ENCODE measurements around the gene ACACA.
"Not testable (repeated sequence)": the region's sequence is repeated elsewhere in the genome, so short reads cannot be mapped to it uniquely, and the experiment has no call there.

Gene ACACA

DNA sequence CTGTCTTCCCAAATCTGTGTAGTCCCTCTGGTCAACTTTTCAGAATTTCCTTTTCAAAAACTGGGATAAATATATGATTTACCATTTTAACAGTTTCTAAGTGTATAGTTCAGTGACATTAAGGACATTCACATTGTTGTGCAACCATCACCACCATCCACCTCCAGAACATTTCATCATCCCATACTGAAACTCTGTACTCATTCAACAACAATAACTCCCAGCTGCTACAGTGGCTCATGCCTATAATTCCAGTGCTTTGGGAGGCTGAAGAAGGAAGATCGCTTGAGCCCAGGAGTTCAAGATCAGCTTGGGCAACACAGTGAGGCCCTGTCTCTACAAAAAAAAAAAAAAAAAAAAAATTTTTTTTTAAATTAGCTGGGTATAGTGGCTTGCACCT is 326.9 kb downstream of the ACACA start:
- DNase-seq (ENCODE audit: low read depth in 4 of 4, low spot score in 1 of 4): no peak

GRCh38 chr17:37079065-37079708 is 327.4 kb downstream of the ACACA start:
- DNase-seq (ENCODE audit: low read depth in 4 of 4, low spot score in 1 of 4): no peak

DNA sequence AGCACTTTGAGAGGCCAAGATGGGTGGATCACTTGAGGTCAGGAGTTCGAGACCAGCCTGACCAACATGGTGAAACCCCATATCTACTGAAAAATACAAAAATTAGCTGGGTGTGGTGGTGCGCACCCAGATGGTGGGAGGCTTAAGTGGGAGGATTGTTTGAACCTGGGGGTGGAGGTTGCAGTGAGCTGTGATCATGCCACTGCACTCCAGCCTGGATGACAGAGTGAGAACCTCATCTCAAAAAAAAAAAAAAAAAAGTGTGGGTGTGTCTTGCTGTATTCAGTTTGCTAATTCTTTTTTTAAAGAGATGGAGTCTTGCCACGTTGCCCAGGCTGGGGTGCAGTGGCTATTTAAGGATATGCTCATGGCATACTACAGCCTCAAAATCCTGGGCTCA is 333.2 kb downstream of the ACACA start:
- DNase-seq (ENCODE audit: low read depth in 4 of 4, low spot score in 1 of 4): not testable (repeated sequence)

DNA sequence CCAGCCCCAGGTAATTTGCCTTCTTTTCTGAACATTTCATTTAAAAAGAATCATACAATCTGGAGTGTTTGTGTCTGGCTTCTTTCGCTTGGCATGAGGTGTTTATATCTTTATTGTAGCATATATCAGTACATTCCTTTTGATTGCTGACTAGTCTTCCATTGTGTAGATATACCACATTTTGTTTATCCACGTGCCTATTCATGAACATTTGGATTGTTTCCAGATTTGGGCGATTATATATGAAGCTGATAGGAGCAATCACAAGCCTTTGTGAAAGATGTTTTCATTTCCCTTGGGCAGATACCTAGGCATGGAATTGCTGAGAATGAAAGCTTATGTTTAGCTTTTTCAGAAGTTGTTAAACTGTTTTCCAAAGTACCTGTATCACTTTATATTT is 337.5 kb downstream of the ACACA start:
- DNase-seq (ENCODE audit: low read depth in 4 of 4, low spot score in 1 of 4): no peak

GRCh38 chr17:37068266-37068665 is 338.4 kb downstream of the ACACA start:
- no peak for DNase-seq (ENCODE audit: low read depth in 4 of 4, low spot score in 1 of 4)

GRCh38 chr17:37067555-37068111 is 339.0 kb downstream of the ACACA start:
- no peak for DNase-seq (ENCODE audit: low read depth in 4 of 4, low spot score in 1 of 4)

DNA sequence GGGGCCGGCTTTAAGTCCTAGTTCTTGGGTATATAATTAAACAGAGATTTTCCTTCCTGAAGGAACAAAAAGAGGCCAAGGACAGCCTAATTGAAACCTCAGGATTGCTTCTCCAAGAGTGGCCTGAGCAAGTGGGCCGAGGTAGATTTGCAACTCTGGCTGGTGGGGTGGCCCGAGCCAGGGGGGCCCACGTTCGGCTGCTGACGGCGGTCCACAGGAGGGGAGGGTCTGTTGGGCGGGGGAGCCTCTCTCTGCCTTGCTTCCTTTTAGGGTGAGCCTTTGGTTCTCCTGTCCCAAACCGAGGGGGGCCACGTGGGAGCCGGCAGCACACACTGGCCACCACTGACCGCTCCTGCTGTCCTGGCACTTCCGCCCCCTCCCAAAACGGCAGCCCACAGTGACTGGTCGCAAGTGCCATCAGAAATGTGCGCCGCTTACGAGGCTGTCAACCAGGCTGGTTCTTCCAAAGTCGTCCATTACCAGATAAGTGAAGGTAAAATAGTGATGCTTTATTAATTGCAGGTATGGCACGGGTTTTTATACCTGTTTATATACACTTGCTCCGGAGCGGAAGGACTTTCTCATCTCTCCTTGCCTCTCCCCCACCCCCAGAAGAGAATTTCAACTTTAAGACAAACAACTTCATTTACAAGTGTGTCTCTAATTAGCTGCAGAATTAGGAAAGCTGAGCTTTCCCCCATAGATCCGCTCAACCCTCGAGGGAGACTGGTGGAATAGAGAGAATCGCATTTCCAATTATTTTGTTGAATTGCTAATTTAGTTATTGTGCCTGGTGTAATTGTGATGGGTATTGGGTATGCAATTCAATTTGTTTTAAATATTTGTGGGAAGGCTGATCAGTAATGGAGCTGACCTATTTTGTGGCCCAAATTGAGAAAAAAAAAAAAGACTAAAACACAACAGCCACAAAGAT is 340.0 kb downstream of the ACACA start:
- DNase-seq (ENCODE audit: low read depth in 4 of 4, low spot score in 1 of 4): no peak

- DNase-seq (ENCODE audit: low read depth in 4 of 4, low spot score in 1 of 4): no peak
Measured at GRCh38 chr17:37065486-37066321, 340.9 kb downstream of the ACACA start.

GRCh38 chr17:37064956-37065355 is 341.7 kb downstream of the ACACA start:
- no peak for DNase-seq (ENCODE audit: low read depth in 4 of 4, low spot score in 1 of 4)

- no peak for DNase-seq (ENCODE audit: low read depth in 4 of 4, low spot score in 1 of 4)
Measured at GRCh38 chr17:37064206-37064605, 342.4 kb downstream of the ACACA start.

- no peak for DNase-seq (ENCODE audit: low read depth in 4 of 4, low spot score in 1 of 4)
Measured at GRCh38 chr17:37062021-37062420, 344.6 kb downstream of the ACACA start.

- no peak for DNase-seq (ENCODE audit: low read depth in 4 of 4, low spot score in 1 of 4)
Measured at GRCh38 chr17:37060928-37061327, 345.7 kb downstream of the ACACA start.

- no peak for DNase-seq (ENCODE audit: low read depth in 4 of 4, low spot score in 1 of 4)
Measured at GRCh38 chr17:37060094-37060493, 346.5 kb downstream of the ACACA start.

GRCh38 chr17:37059493-37059892 is 347.1 kb downstream of the ACACA start:
- no peak for DNase-seq (ENCODE audit: low read depth in 4 of 4, low spot score in 1 of 4)

GRCh38 chr17:37056622-37057021 is 350.0 kb downstream of the ACACA start:
- no peak for DNase-seq (ENCODE audit: low read depth in 4 of 4, low spot score in 1 of 4)

DNA sequence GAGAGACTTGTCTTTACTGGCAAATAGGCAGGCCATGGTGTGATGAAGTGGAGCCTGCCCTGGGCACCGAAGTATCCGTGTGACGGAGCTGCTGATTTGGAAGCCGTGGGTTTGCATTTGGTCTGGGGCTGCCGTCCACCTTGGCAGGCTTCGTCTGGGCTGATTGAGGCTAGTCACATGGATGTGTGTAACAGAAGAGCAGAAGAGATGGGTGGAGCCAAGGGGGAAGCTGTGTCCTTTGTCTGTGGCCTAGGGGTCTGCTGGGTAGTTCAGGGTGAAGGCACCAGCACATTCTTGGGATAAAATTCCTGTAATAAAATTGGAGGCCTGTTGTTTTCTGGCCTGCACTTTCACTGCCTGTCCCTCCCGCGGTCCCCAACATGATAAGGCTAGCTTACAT is 351.7 kb downstream of the ACACA start:
- no peak for DNase-seq (ENCODE audit: low read depth in 4 of 4, low spot score in 1 of 4)

GRCh38 chr17:37052450-37052849 is 354.2 kb downstream of the ACACA start:
- no peak for DNase-seq (ENCODE audit: low read depth in 4 of 4, low spot score in 1 of 4)

- no peak for DNase-seq (ENCODE audit: low read depth in 4 of 4, low spot score in 1 of 4)
Measured at GRCh38 chr17:37051833-37052232, 354.8 kb downstream of the ACACA start.

- DNase-seq (ENCODE audit: low read depth in 4 of 4, low spot score in 1 of 4): no peak
Measured at GRCh38 chr17:37051381-37051780, 355.3 kb downstream of the ACACA start.

- no peak for DNase-seq (ENCODE audit: low read depth in 4 of 4, low spot score in 1 of 4)
Measured at GRCh38 chr17:37050920-37051319, 355.7 kb downstream of the ACACA start.

DNA sequence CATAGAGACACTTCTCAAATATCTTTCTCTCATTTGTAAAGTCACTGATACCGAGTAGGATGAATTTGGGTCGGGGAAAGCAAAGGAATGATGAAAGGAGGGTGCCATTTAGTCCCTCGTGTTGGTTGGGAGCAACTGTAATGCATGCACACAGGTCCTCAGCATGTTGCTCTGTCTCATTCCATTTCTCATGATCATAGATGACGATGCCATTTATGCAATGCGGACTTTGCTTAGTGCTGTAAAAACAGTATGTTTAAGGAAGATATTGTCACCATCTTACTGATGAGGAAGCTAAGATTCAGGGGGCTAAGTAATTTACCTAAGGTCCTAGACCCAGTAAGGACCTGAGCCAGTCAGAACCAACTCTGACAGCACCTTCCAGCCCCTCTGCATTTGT is 357.8 kb downstream of the ACACA start:
- no peak for DNase-seq (ENCODE audit: low read depth in 4 of 4, low spot score in 1 of 4)

All from stimulated activated CD4-positive, alpha-beta T cell treated with anti-CD3 and anti-CD28 coated beads, Interleukin-1b, Interleukin-23, amount 100 ng/mL, for 24 hours (primary cell).